Ammon's horn (tissue), 1 donor: ENCODE data around the gene KLHL17.
"Not testable (repeated sequence)": the region's sequence is repeated elsewhere in the genome, so short reads cannot be mapped to it uniquely, and the experiment has no call there.

Source experiments
- DNase-seq: peaks from one replicate; pipeline ENCODE4 v3.0.0-alpha.2; 2016; ENCODE audit warnings: low spot score

The KLHL17 gene

GRCh38 chr1:970242-970972, 10.0 kb downstream of the KLHL17 start:
- DNase-seq, result no peak

- DNase-seq, result no peak
These were observed 10.8 kb downstream of the KLHL17 start for GRCh38 chr1:970973-971730.

GRCh38 chr1:971751-972506, 11.5 kb downstream of the KLHL17 start:
- no peak for DNase-seq

- no peak for DNase-seq
These were observed 12.5 kb downstream of the KLHL17 start for GRCh38 chr1:972726-973458.

- no peak for DNase-seq
These were observed 13.3 kb downstream of the KLHL17 start for GRCh38 chr1:973459-974292.

- DNase-seq, result no peak
These were observed 13.9 kb downstream of the KLHL17 start for GRCh38 chr1:974293-974640.

GRCh38 chr1:974687-975328, 14.4 kb downstream of the KLHL17 start:
- no peak for DNase-seq

- DNase-seq, result no peak
These were observed 15.0 kb downstream of the KLHL17 start for GRCh38 chr1:975365-975764.

GRCh38 chr1:975896-976683, 15.7 kb downstream of the KLHL17 start:
- DNase-seq, result no peak

- not testable (repeated sequence) for DNase-seq
These were observed 16.4 kb downstream of the KLHL17 start for GRCh38 chr1:976791-977190.

GRCh38 chr1:978069-978834, 17.9 kb downstream of the KLHL17 start:
- no peak for DNase-seq

- DNase-seq, result no peak
These were observed 18.7 kb downstream of the KLHL17 start for GRCh38 chr1:978835-979743.

GRCh38 chr1:979744-980072, 19.3 kb downstream of the KLHL17 start:
- DNase-seq, result no peak

GRCh38 chr1:980137-980571, 19.8 kb downstream of the KLHL17 start:
- no peak for DNase-seq

GRCh38 chr1:980602-981395, 20.4 kb downstream of the KLHL17 start:
- DNase-seq, result no peak

GRCh38 chr1:981491-981954, 21.1 kb downstream of the KLHL17 start:
- no peak for DNase-seq

- DNase-seq, result no peak
These were observed 21.7 kb downstream of the KLHL17 start, which contains the start of gene PERM1 for GRCh38 chr1:981955-982558. TSS of gene PERM1 (minus strand) at chr1:982093. CDS start at chr1:981029, 1,064 bp downstream.
